HG02943 (cell line): ENCODE measurements around the gene ATOH8.

Experiments
- ATAC-seq: cut with Tn5 transposase; IDR thresholded peaks from one replicate; pipeline ENCODE4 v1.9.1; 2021; ENCODE audit warnings: mild to moderate bottlenecking, low read depth, moderate library complexity; ENCODE audit not compliant: unreplicated experiment

Gene ATOH8

DNA sequence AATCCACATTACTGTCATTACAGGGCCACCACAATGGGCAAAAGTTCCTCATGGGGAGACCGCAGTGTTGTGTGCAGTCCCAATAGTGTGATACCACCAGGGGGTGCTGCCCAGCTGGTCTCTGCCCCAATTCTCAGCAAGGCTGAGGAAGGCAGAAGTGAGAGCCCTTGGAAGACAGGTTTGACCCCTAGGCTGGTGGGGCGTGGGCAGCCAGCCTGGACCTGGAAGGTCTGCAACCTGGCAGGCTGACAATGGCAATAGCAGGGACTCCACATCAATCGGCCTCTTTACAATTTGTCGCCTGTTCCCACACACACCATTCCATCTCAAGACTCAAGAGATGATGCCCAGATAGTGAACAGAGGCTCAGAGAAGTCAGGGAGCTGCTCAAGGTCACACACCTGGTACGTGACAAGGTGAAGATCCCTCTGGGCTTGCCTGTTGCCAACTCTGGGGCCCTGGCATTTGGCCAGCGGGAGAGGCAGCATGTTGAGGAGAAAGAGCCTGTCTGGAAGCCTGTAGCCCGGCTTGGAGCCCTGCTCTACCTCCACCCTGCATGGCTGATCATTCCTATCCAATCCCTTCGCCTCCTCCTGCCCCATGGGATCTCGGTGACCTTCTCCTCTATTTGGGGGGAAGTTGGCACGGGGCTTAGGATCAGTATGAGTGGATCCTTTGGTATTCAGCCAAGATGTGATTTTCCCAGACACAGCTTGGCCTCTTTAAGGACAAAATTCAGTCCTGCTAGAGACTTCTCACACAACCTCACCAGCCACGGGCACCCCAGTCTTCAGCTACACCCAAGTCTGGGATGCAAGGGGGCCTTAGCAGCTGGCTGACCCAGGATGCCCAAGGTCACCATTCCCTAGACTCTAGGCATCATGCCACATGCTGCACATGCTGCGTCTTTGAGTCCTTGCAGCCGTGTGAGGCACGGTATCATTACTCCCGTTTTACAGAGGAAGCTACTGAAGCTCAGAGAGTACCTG lies 2.9 kb upstream of the ATOH8 start:
- no peak for ATAC-seq

DNA sequence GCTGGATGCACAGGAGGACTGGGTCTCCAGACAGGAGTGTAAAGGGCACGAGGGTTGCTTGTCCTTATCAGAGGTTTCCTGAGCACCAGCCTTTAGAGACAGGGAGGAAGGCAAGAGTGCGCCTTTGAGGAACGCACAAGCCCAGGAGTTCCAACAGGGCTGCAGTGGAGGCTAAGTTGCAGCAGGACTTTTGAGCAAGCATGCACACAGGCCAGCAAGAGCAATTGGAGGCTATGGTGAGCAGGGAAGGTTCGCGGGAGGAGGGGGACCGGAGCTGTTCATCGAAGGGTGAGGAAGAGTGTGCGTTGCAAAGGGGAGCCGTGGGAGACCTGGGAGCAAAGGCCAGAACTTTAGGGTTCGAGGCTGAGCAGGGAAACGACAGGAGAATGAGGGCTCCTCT lies 2.2 kb upstream of the ATOH8 start:
- ATAC-seq: no peak

DNA sequence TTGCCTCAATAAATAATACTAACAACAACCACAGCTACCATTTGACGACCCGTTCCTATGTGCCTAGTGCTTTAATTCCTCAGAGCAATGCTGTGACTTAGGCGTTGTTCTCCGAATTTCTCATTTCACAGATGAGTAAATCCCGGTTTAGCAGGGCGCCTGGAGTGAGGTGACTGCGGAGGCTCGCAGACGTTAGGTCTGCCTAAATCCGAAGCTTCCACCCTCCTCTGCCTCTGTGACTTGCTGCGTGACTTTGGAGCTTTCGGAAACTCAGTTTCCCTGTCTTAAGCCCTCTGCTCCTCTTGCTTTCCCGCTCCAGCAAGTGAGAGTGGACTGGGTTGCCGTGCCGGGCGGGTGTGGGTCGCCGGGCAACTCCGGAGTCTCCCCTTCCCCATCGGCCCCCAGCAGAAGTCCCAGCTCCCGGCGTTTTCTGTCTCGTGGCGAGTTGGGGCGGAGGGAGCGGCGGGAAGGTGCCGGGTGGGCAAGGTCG lies 711 bp upstream of the ATOH8 start:
- no peak for ATAC-seq

DNA sequence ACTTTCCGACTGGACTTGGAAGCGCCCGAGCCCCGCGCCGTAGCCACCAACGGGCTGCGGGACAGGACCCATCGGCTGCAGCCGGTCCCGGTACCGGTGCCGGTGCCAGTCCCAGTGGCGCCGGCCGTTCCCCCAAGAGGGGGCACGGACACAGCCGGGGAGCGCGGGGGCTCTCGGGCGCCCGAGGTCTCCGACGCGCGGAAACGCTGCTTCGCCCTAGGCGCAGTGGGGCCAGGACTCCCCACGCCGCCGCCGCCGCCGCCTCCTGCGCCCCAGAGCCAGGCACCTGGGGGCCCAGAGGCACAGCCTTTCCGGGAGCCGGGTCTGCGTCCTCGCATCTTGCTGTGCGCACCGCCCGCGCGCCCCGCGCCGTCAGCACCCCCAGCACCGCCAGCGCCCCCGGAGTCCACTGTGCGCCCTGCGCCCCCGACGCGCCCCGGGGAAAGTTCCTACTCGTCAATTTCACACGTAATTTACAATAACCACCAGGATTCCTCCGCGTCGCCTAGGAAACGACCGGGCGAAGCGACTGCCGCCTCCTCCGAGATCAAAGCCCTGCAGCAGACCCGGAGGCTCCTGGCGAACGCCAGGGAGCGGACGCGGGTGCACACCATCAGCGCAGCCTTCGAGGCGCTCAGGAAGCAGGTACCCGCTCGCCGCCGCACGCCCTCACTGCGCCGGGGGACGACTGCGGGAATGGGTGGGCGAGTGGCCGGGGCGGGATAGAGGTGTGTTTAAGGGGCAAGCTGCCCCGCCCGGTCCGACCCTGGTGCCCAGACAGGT lies 713 bp downstream of the ATOH8 start:
- ATAC-seq: no peak

DNA sequence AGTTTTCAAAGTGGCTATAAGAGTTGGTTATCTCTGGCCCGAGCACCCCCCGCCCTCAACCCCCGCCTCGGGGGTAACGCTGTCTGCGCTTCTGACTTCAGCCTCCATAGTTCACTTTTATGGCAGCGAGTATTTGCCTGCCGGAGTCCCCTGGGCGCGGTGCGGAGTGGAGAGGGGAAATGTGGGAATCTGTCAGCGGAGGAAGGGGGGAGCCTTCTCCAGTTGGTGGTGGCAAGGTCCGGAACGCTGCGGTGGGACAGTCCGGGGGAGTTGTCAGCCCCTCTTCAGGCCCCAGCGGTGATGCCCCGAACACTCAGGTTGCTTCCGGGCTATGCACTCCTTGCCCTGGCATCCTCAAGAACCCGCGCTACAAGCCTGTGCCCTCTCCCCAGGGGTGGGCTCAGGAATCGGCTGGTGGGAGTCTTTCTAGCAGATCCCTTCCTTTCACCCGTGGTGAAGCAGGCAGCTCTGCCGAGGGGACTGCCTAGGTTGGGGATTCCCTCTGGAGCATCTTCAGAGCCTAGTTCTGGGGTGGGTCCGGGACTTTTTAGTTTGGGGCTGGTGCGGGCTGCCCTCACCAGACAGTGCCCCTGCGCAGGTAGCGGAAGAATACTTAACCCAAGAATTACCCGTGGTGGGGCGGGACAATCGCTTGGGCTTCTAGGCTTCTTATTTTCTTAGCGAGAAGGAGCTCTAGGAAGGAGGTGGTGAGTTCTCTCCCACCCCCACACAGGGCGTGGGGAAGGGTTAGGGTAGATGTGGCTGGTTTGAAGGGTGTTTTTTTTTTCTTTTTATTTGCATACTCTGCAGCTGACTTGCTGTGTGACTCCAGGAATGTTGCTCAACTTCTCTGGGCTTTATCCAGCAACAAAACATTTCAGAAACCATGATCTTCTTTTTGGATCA lies 1.6 kb downstream of the ATOH8 start:
- no peak for ATAC-seq

DNA sequence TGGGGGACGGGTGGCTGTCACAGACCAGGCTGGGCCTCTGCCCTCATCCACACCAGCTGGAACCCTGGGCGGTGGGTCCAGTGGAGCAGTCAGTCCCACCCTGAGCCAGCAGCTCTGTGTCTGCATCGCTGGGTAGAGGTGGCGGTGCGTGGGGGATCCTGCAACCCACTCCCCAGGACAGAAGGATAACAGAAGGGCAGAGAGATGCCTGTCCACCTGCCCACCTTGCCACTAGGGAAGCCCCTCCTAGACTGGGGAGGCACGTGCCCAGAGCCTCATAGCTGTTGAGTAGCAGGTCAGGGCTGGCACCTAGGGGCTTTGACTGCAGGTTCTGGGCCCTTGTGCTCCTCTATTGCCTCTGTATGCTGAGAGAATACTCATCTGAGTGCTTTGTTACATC lies 2.4 kb downstream of the ATOH8 start:
- no peak for ATAC-seq

DNA sequence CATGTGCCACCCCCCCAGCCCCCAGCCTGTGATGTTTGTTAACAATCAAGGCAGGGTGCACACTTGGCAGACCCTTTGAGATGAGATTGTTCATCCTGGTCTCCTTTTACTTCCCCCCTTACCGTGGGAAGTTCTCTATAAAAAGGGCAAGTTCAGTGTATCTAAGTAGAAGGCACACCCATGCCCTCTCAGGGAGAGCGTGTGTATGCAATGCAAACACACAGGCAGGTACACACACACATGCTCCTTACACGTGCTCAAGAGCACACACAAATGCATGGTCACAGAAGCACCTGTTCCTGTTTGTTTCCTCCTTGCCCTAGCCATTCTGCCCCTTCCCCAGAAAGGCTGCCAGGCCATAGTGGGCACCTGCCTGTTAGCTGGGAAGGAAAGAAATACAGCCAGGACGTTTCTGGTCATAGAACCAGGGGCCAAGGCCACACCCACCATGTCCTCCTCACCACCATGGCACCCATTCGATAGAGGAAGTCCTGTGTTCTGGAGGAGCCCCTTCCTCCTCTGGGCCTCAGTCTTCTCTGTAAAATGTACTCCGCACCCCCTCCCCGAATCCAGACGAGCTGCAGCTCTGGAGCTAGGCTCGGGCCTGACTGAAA lies 3.1 kb downstream of the ATOH8 start:
- no peak for ATAC-seq

DNA sequence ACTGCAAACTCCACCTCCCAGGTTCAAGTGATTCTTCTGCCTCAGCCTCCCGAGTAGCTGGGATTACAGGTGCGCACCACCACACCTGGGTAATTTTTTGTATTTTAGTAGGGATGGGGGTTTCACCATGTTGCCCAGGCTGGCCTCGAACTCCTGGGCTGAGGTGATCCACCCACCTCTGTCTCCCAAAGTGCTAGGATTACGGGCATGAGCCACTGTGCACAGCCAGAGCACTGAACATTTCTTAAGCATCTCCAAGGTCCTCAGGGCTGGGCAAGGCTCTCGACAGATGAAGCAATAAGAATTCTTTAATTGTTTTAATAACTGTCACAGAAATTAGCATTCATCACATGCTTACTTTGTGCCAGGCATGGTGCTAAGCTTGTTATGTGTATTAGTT lies 4.1 kb downstream of the ATOH8 start:
- no peak for ATAC-seq

DNA sequence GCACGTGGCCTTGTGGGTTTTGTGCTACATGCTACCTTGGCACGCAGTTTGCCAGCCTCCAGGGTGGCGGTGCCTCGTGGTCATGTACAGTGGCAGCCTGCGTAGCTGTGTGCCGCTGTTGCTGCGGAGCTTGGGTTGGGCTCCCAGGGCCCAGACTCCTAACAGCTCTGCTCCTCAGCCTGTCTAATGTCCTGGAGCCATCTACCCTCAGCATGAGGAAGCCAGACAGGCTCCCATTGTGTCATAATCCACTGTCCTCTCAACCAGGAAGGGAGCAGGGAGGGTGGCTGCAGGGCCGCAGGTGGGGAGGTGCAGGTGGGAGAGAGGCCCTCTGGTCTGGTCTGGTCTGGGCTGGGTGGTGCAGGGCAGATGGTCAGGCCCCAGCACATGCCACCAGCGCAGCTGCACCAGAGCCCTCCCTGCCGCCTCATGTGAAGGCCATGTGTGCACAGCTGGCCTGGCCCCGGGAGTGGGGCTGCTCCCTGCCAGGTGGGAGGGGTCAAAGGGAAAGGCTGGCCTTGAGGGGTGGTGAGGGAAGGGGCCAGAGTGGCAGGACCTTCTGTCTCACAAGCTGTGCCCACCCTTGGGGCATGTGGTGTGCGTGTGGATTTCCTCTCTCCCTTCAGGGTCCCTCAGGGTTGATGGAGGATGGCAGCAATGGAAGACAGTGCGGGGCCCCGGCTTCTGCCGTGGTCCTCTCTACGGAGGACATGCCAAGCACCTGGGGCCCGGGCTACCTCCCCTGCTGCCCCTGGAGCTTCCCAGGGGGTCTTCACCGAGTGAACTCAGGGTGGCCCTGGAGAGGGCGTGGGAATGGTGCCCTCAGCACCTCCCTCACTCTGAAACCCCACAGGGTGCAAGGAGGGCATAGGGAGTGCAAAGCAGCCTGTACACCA lies 4.8 kb downstream of the ATOH8 start:
- no peak for ATAC-seq

DNA sequence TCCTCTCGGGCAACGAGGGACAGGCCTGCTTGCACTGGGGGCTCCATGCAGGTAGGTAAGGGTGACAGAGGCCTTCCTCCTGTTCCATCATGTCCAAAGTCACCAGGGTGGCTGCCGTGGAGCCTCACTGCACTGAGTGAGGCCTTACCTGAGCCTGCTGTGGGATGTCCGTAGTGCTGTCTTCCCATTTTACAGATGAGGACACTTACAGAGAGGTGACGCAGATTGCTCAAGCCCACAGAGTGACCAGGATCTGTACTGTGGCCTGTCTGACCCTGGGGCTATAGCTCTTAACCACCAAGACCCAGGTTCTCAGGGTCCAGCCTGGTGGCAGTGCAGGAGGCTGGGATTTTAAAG lies 5.4 kb downstream of the ATOH8 start:
- ATAC-seq: no peak

DNA sequence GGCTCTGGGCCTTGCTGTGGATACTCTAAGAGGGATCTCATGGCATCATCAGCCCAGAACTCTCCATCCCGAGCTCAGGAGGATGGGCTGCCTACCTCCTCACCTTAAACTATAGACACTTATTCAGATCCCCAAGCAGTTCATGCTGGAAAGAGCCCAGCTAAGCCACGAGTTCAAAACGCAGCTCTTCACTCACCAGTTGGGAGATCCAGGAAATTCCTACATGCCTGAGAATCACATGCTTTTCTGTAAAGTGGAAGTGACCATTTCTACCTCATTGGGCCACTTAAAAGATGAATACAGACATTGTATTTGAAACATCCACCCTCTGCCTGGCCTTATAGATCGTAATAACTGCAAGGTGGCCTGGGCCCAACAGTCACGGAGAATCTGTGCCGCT lies 6.6 kb downstream of the ATOH8 start:
- ATAC-seq: no peak

DNA sequence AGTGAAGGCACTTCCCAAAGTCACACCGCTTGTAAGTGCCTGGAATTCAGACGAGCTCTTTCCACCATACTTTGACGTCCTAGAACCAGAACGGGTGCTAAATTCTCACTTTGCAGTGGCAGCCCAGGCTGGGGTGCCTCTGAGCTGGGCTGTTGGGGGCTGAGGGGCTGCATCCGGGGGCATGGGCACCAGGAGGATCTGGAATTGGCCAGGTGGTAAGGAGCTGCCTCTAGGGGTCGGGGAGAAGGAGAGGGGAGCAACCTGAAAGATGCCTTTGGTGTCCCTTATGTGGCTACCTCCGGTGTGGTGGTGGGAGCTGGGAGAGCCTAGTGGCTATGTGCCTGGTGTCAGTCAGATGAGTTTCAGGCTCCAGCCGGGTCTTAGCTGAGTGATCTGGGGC lies 7.1 kb downstream of the ATOH8 start:
- no peak for ATAC-seq

DNA sequence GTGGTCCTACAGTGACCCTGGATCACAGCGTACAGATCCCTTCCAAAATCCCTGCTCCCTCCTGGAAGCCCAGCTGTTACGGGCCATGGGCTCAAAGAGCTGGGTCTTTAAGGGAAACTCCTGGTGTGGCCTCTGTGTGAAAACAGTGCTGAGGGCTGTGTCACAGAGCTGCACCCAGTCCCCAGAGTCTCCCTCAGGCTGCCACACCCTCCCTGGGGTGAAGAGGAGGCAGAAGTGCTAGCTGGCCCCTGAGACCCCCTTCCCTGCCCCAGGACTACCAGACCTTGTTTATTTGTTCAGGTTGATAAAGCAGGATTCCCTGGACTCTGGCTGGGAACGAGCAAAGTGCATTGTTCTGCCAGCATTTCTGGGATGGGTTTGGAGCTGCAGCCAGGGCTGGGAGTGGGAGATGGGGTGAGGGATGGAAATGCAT lies 7.7 kb downstream of the ATOH8 start:
- ATAC-seq: no peak

DNA sequence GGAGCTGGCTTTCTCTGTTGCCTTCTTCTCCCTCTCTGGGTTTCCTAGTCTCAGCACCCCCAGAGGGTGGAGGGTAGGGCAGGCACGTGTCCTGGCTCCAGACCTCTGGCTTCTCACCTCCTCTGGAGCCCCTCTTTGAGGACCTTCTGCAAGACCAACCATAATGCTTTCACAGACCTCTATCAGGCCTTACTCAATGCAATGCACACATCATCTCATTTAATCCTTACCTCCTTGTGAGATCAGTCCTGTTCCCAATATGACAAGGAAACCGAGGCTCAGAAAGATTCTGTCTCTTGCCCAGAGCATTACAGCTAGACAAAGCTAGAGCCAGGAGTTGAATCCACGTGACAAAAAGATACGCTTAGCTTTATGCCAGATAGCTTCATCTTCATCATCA lies 8.2 kb downstream of the ATOH8 start:
- no peak for ATAC-seq

DNA sequence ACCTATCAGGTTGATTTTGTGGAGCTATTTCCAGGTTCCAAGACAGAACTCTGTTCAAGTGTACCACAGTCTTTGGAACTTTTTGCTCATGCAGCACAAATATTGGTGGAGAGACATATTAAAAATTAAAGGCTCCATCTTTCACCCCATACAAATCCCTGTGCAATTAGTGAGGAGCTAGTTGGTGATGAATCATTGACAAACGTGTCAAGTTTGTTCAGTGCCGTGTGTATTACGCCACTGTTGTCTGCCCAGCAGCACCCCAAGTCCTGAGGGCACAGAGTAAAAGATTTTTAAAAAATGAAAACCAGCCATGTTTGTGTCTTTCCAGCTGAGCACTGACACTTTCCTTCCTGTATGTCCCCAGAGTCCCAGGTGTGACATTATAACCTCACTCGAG lies 9.3 kb downstream of the ATOH8 start:
- ATAC-seq: no peak

DNA sequence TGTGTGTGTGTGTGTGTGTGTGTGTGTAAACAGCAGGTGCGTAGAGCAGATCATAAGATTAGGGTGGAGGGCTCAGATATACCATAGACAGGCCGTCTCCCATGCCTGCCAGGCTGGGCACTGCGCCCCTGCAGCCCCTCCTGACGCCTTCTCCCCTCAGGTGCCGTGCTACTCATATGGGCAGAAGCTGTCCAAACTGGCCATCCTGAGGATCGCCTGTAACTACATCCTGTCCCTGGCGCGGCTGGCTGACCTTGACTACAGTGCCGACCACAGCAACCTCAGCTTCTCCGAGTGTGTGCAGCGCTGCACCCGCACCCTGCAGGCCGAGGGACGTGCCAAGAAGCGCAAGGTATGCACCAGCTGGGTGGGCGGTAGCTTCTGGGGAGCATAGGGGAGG lies 10.0 kb downstream of the ATOH8 start:
- no peak for ATAC-seq

DNA sequence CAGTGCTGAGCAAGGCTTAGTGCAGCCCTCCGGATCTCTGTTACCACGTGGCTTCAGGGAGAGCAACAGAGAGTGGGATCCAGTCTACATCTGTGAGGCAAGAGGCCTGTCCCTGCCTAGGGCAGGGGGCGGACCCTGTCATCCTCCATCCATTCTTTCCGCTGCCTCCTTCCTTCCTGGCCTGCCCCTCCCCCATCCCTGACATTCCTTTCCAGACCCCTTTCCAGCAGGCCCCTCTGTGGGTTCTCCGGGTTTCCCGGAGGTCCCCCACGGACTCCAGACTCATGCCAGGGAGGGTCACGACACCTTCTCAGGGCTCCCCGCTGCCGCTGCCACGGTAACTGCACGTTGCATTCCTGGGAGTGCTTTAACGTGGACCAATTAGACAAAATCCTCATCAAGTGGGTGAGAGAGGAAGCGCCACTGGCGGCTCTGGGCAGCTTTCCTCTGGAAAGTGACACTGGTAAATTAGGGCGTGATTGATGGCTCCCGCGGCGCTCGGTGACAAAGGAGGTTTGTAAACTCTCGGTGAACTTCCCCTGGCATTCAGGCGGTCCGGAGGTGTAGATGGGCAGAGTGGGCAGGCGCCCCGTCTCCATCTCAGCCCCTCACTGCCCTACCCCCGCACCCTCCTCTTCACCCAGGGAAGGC lies 11.4 kb downstream of the ATOH8 start:
- no peak for ATAC-seq

DNA sequence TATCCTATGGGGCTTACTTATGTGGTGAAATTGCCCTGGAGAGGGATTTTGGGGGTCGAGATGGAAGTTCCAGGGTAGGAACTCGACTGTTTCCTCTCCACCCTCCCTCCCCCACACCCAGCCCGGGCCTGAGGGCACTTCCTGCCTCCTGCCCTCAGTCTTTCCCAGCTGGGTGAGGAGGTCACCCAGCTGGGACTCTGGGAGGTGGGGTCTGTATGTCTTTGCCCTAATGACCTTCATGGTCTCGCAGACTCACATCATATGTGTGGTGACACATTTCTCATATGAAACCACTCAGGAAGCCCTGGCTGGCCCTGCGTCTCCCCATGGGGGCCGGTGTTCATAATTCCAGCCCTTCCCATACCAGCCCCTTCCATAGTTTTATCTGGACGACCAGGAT lies 12.4 kb downstream of the ATOH8 start:
- no peak for ATAC-seq
